Activated T-cell treated with anti-CD3 and anti-CD28 coated beads for 1 hour (primary cell): ENCODE data around the gene RRP1.

Experiments
- DNase-seq: peaks from one replicate; pipeline ENCODE4 v3.0.0-alpha.2; 2020; ENCODE audit warnings: low read depth

RRP1 gene

DNA sequence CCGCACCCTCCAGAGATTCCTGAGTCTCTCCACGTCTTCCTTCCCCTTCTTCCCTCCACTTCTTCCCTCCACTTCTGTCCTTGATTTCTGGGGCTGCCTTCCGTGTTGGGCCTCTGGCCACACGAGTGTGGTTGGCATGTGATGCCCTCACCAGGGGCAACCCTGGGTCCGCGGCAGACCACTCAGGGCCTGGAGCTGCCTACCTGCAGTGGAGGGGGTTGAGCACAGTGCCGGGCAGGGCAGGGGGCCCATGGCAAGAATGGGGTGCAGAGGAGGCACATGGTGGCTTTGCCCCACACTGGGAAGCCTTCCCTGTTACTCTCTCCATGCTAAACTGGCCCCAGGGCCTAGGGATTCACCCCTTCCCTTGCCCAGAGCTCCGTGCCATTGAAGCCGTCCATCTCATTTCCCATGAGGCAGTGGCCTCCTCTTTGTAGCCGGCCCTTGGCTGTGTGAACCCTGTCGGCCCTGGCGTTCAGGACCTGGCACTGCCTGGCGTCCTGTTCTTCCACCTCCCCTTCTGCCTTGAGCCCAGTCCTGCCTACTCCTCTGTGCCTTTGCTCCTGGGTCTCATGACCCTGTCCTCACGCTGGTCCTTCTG is 13.4 kb downstream of the RRP1 start:
- DNase-seq, result no peak

- DNase-seq, result no peak
Measured at GRCh38 chr21:43803558-43804300, 14.4 kb downstream of the RRP1 start.

GRCh38 chr21:43805275-43805800 is 16.0 kb downstream of the RRP1 start:
- no peak for DNase-seq

DNA sequence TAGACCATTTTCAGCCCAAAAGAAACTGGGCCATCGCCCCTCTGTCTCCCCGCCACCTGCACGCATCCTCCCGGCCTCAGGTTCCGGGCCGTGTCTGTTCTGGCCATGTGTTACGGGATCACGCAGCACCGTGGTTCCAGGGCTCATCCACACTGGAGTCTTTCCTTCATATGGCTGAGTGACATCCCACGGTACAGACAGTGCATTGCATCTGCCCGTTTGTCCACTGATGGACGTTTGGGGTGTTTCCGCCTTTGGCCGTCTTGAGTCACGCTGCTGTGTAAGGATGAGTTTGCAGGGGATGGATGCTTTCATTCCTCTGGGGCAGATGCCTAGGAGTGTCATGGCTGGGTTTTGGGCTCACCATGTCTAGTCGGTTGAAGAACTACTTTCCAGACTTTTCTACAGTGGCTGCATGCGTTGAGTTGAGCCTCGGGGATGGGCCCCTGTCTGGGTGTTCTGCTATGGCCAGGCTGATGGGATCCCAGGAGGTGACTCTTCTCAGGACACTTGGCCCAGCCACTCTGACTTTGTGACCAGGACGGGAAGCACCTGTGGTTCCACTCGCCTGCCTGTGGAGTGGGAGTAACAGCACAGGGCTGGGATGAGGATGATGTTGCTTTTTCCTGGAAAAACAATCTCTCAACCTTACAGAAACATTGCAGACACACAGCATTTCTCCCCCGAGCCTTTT is 16.8 kb downstream of the RRP1 start:
- no peak for DNase-seq

DNA sequence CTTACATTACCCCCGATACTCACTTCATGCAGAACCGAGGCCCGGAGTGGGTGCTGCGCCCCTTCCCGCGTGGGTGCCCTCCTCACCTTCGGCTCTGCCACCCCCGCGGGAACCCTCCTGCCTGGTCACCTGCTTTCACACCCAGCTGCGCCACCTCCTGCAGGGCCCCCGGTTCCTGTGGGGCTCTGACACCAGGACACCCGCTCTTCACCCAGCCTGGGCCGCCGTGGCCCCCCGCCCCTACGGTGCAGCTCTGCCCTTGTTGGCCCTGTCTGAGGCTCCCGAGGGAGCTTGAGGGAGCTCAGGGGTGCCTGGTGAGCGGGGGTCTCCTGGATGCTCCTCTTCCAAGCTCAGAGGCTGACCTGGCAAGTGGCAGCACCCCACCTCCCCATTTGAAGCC is 19.0 kb downstream of the RRP1 start:
- no peak for DNase-seq

- no peak for DNase-seq
Measured at GRCh38 chr21:43808832-43809251, 19.5 kb downstream of the RRP1 start.

- DNase-seq, result no peak
Measured at GRCh38 chr21:43809346-43809799, 20.0 kb downstream of the RRP1 start.

DNA sequence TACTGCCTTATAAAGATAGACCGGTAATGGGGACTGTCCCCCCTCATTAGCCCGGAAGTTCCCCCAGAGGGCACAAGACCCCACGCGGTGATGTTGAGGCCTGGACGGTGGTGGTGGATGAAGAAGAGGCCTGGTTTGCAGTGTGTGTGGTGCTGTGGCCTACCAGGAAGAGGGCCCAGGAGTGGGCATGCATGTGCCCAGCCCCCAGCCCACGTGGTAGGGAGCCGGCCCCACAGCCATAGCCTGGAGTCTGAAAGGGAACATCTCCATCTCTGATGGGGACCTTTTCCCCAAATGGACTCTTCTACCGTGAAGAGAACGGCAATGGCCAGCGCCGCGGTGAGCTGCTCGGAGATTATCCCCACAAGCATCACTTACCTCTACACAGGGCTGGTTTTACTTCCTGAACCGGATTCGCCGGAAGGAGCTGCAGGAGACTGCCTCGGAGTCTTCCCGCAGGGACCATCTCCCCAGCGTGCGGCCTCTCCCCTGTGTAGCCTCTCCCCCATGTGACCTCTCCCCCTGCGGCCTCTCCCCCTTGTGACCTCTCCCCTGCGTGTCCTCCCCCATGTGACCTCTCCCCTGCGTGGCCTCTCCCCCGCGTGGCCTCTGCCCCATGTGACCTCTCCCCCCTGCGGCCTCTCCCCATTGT is 20.6 kb downstream of the RRP1 start:
- no peak for DNase-seq

DNA sequence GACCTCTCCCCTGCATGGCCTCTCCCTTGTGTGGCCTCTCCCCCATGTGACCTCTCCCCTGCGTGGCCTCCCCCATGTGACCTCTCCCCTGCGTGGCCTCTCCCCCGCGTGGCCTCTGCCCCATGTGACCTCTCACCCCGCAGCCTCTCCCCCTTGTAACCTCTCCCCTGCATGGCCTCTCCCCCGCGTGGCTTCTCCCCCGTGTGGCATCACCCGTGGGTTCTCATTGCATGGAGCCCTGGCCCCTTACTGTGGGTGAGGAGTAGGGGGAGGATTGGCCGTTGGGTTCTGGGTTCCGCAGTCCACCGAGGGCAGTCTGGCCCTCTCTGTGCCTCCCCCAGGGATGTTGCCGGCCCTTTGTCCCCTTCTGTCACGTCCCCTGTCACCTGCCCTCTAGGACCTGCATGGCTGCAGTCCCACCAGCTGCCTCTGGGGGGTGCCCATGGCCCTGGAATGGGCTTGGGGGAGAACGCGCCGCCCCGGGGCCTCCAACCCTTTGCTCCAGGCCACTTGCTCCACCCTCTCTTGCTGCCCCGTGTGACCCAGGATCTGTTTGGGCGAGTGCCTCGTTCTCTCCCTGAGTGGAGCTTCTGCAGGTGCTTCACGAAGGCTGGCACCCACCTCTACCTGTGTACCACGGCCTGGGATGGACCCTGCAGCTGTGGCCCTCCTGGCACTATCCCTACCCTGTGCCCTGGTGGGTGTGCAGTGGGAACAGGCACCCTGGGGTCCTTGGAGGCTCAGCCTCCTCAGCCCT is 21.3 kb downstream of the RRP1 start:
- DNase-seq, result peak; percentile 90

DNA sequence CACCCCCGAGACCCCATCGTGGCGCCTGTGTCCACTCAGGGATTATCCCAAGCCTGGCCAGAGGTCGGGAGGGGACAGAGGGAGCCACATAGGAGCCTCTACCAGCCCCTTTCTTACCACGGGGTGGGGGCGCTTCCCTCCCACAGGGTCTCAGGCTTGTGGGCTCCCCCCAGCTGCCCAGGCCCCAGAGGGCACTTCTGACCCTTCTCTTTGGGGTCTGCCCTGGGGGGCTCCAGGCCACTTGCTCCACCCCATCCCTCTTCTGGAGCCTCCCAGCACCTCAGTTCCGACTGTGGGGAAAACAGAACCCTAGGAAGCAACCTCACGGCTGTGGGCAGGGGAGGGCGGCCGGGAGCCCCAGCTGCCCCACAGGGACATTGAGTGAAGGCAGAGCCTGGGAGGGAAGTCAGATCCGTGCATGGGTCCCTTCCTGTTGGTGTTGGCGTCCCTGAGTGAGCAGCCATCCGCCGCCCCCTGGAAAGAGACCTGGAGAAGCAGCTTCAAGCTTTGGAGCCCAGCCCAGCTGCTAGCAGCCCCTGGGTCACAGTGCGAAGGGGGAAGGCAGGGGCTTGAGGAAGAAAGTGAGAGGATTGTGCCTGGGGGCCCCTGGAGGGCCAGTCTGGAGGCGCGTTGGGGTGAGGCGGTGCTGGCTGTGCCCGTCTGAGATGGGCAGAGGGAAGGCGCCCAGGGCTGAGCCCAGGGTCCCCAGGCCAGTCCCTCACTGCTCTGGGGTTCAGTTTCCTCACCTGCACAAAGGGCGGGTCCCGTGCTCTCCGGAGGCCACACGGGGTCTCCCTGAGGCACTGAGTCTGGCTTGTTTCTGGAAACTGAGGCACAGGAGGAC is 22.1 kb downstream of the RRP1 start:
- DNase-seq, result no peak

DNA sequence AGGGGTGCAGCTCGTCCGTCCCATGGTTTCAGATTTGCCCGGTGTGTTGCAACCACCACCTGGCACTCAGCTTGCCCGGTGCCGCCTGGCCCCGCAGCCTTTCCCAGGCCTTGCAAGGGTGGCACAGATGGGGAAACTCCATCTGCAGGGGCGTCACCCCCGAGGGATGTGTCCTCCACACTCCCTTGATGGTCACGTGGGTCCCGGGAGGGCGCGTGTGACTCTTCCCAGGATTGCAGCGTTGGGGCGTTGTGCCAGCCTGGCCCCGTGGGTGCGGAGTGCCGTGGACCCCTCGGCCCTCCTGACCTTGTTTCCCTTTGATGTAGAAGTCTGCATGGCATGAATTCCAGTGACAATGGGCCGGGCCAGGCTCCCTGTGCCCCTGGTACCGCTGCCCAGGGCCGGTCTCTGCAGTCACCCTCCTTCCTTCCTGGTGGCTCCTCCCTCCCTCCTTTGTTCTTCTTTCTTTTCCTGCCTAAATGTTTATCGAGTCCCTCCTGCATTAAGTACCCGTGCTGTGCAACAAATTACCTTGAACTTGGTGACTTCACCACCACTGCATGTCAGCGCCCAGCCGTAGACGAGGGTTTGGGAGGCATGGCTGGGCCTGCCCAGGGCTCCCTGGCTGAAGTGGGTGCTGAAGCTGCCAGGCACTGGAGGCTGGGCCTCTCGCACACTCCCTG is 22.9 kb downstream of the RRP1 start:
- DNase-seq, result no peak

GRCh38 chr21:43812957-43813655 is 23.7 kb downstream of the RRP1 start:
- DNase-seq, result no peak

DNA sequence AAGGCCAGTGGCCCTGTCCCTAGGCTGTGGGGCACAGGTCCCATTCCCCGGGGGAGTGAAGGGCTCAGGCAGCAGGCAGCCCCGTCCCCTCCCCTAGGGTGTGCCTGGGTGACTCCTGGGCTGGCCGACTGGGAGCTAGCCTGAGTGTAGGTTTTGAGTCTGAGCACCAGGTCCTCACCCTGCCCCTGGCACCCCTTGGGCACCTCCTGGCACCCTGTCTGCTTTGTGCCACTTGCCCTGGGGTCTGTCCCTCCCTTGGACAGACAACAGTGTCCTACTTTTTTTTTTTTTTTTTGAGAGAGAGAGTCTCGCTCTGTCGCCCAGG is 24.2 kb downstream of the RRP1 start:
- no peak for DNase-seq

- no peak for DNase-seq
Measured at GRCh38 chr21:43814215-43815106, 25.1 kb downstream of the RRP1 start.

DNA sequence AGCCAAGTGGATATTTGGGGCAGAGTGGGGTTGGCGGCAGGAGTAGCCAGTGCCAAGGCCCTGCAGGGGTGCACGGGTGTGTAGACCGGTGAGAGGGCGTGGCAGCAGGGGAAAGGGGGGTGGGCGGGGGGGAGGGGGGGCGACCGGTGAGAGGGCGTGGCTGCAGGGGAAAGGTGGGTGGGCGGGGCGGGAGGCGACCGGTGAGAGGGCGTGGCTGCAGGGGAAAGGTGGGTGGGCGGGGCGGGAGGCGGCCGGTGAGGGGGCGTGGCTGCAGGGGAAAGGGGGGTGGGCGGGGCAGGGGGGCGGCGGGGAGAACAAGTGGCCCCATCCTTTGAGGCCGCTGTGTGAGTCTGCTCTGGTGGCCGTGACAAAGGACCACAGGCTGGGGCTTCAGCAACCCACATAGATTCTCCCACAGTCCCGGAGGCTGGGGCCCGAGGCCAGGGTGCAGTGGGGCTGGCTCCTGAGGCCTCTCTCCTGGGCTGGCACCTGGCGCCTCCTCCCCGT is 25.8 kb downstream of the RRP1 start:
- no peak for DNase-seq

DNA sequence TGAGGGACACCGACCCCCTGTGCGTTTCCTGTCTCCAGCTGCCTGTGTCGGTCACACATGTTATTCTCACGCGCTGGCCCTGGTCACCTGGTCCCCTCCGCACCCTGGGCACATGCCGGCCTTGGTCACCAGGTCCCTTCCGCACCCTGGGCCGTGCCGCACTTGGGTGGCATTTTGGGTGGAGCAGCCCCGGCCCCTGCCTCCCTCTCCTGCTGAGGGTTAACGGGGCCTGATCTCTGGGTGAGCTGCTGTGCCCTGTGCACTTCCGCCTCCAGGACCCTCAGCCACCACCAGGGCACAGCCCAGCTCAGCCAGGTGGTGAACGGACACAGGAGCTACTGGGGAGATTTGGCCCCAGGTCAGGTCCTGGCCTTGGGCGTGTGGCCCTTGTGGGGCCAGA is 26.6 kb downstream of the RRP1 start:
- no peak for DNase-seq

DNA sequence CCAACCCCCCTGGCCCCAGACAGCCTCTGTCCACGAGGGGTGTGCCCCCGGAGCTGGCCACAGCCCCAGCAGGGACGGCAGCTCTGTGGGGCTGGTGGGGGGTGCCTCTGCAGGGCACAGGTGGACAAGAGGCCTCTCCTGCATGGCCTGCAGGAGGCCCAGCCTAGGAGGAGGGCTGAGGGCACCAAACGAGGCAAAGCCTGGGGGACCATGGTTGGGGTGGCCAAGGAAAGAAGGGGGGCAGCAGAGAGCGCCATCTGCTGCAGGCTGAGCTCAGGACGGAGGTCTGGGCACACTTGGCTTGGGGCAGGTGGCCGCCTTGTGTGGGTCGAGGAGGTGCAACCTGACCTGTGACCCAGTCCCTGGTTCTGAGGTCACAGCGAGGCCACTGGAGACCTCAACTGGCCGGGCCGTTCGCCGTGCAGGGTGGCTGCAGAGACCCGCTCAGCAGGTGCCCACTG is 27.3 kb downstream of the RRP1 start:
- no peak for DNase-seq
